ENCODE results near the gene TOMM40.

DNA sequence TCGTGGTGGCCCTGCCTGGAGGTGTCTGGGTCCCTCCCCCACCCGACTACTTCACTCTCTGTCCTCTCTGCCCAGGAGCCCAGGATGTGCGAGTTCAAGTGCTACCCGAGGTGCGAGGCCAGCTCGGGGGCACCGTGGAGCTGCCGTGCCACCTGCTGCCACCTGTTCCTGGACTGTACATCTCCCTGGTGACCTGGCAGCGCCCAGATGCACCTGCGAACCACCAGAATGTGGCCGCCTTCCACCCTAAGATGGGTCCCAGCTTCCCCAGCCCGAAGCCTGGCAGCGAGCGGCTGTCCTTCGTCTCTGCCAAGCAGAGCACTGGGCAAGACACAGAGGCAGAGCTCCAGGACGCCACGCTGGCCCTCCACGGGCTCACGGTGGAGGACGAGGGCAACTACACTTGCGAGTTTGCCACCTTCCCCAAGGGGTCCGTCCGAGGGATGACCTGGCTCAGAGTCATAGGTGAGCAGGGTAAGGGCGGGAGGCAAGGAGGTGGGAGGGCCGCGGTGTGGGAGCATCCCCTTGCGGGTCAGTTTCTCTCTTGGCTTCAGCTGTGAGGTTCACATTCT is 25.8 kb upstream of the TOMM40 start:
- TF ChIP-seq CTCF (IDR thresholded peaks at IDR 0.05 in 8 of 11, conservative IDR thresholded peaks at IDR 0.05 in 3 of 11) (no peak), POLR2A (IDR thresholded peaks at IDR 0.05) (no peak)

Data from spleen (tissue), 7 donors.